Central memory CD8-positive, alpha-beta T cell (primary cell): ENCODE results near the gene NDUFB1.
A peak's percentile ranks its signal among the peaks of the same experiment; 100 is the strongest.

Experiments
- ATAC-seq: fragments of 150-1000 bp; cut with Tn5 transposase; replicated peaks from 2 replicates; pipeline ENCODE4 v1.10.0; 2022; ENCODE audit warnings: mild to moderate bottlenecking, moderate FRiP score, moderate number of reproducible peaks; ENCODE audit not compliant: poor library complexity, severe bottlenecking; ENCODE audit errors: extremely low read depth
- DNase-seq, 2 donors: peaks; one replicate each; pipeline ENCODE4 v3.0.0; 2021; ENCODE audit warnings: low spot score in 2 of 2
- H3K27ac Mint-ChIP-seq: one replicate; pipeline ENCODE4 v1.8.0; 2022; ENCODE audit warnings: low read depth, mild to moderate bottlenecking, moderate library complexity, mixed read lengths
- H3K27me3 Mint-ChIP-seq: one replicate; pipeline ENCODE4 v1.8.0; 2022; ENCODE audit warnings: mixed read lengths
- H3K36me3 Mint-ChIP-seq: one replicate; pipeline ENCODE4 v1.8.0; 2022; ENCODE audit warnings: mild to moderate bottlenecking, moderate library complexity, mixed read lengths; ENCODE audit not compliant: insufficient read depth
- H3K4me1 Mint-ChIP-seq: one replicate; pipeline ENCODE4 v1.8.0; 2022; ENCODE audit warnings: mixed read lengths
- H3K4me3 Mint-ChIP-seq: one replicate; pipeline ENCODE4 v1.8.0; 2022; ENCODE audit warnings: mild to moderate bottlenecking, moderate library complexity, mixed read lengths
- H3K9me3 Mint-ChIP-seq: one replicate; pipeline ENCODE4 v1.8.0; 2022; ENCODE audit warnings: mixed read lengths

The NDUFB1 gene

DNA sequence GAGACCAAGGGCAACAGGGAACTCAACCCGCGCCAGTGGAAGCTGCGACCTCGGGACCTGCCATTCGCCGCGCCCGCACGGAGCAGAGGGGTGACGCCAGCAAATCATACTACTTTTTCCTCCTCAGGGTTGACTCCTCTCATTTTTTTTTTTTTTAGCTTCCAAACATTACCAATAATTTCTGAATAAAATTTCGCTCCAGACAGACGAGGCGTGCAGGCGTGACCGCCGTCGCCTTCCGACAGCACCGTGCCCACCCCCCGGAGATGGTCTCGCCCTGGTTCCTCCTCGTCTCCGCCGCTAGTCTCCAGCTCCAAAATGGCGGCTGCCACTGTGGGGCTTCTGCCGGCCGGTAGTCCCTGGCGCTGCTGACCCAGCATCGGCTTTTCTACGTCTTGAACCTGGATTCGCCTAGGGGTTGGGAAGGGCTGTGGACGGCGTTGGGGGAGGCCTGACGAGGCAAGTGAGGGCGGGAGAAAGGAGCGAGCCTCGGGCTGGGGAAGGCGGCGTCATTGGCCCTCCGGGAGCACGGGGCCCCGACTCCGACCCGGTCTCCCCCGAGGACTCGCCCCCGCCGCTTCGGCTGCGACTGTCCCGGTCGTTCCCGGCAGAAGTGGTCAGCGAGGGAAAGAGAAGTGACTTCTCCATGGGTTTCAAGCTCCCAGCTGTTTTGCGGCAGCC, at the start of gene NDUFB1, which contains the start of gene CPSF2:
Gene NDUFB1, minus strand, starts transcription at position 37 of the 681 bp plus-strand sequence. CDS start 4,069 bp downstream, outside the sequence.
Gene CPSF2, plus strand, starts transcription at position 300 of the 681 bp plus-strand sequence. CDS start 9,016 bp downstream, outside the sequence.
- peaks cover 24% of the 10 kb centered on the region for H3K36me3 Mint-ChIP-seq
- peak; percentile 91 for ATAC-seq

GRCh38 chr14:92164958-92165357, 43.5 kb upstream of the NDUFB1 start:
- no peak for ATAC-seq
- no peak overlapping the region for H3K4me3 Mint-ChIP-seq
- no peak overlapping the region for H3K27ac Mint-ChIP-seq
- H3K36me3 Mint-ChIP-seq: peaks cover 39% of the 10 kb centered on the region
- no peaks in the 10 kb centered on the region for H3K9me3 Mint-ChIP-seq
- DNase-seq: no peak
- no peaks in the 10 kb centered on the region for H3K27me3 Mint-ChIP-seq
- no peaks in the 10 kb centered on the region for H3K4me1 Mint-ChIP-seq

More for the DNA sequence above, at the start of gene NDUFB1, which contains the start of gene CPSF2:
- H3K27me3 Mint-ChIP-seq: no peaks in the 10 kb centered on the region
- peak; percentile 73 to 76 for DNase-seq
- H3K27ac Mint-ChIP-seq: peak within 1 kb of the TSS; percentile 99
- no peaks in the 10 kb centered on the region for H3K9me3 Mint-ChIP-seq
- H3K4me3 Mint-ChIP-seq: peak within 1 kb of the TSS; percentile 96
- peaks cover 34% of the 10 kb centered on the region for H3K4me1 Mint-ChIP-seq

DNA sequence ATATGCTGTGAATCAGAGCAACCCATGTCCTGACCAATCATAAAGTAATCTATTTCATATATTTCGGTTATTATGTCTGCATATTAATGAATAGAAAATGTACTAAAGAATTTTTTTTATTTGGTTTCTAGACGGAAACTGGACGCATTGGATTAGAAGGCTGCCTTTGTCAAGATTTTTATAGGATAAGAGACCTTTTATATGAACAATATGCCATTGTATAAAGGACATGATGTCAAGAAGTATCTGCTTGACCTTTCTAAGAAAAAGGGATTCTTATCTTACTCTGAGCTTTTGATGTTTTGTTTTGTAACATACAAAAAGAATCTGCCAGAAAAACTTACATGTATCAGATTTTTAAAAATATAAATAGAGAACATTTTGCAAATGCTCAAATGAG, 40.0 kb upstream of the NDUFB1 start:
- ATAC-seq: no peak
- Mint-ChIP-seq H3K36me3 (peaks cover 58% of the 10 kb centered on the region), H3K27ac (no peak overlapping the region)

DNA sequence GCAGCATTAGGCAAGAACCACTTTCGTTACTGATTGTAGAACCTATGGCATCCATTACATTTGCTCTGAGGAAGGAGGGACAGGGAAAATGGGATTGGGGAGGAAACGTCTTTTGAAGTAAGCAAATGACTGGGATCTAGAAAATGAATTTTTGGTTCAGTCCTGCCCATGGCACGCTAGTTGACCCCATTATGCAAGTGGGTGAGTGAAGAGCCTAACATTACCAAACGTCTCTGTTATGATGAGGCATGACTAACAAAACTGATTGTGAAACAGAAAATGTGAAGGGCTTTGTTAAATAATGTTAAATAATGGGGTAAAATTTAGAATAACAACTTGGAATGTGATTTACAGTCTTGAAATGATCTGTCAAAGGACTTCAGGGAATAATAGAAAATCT, 39.1 kb upstream of the NDUFB1 start:
- H3K36me3 Mint-ChIP-seq: peaks cover 66% of the 10 kb centered on the region
- H3K4me3 Mint-ChIP-seq: no peak overlapping the region
- no peaks in the 10 kb centered on the region for H3K9me3 Mint-ChIP-seq
- DNase-seq (no peak), ATAC-seq (no peak)
- H3K27ac Mint-ChIP-seq: no peak overlapping the region
- no peaks in the 10 kb centered on the region for H3K27me3 Mint-ChIP-seq
- no peaks in the 10 kb centered on the region for H3K4me1 Mint-ChIP-seq

More for the DNA sequence above, 40.0 kb upstream of the NDUFB1 start:
- no peak for DNase-seq
- Mint-ChIP-seq H3K9me3 (no peaks in the 10 kb centered on the region), H3K4me3 (no peak overlapping the region), H3K4me1 (no peaks in the 10 kb centered on the region), H3K27me3 (no peaks in the 10 kb centered on the region)

DNA sequence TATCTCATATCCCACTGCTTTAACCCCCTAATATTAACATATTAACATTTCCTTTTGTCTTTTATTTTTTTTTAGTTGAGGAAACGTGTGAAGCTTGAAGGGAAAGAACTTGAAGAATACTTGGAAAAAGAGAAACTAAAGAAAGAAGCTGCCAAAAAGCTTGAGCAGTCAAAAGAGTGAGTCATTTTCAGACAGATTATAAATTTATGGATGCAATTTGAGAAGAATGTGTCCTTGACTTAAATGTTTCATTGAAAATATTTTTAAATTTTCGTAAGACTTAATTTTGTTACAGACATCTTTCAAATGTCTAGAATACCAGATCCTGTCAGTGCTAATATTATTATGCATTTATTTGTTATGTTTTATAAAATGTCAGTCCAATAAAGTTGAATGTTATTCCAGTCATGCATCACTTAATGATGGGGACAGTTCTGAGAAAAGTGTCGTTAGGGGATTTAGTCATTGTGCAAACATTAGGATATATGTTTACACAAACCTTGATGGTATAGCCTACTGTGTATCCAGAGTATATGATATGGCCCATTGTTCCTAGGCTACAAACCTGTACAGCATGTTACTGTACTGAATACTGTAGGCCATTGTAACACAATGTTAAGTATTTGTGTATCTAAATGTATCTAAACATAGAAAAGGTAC, 32.9 kb upstream of the NDUFB1 start:
- ATAC-seq: no peak
- Mint-ChIP-seq H3K36me3 (peaks cover 61% of the 10 kb centered on the region), H3K27me3 (no peaks in the 10 kb centered on the region), H3K4me3 (no peak overlapping the region), H3K27ac (peak overlapping the region; percentile 46), H3K4me1 (no peaks in the 10 kb centered on the region), H3K9me3 (no peaks in the 10 kb centered on the region)
- DNase-seq: no peak

- Mint-ChIP-seq H3K27ac (no peak overlapping the region), H3K36me3 (peaks cover 58% of the 10 kb centered on the region), H3K9me3 (no peaks in the 10 kb centered on the region), H3K4me1 (no peaks in the 10 kb centered on the region), H3K4me3 (no peak overlapping the region), H3K27me3 (no peaks in the 10 kb centered on the region)
- DNase-seq: no peak
- ATAC-seq: no peak
Measured at GRCh38 chr14:92153581-92153980, 32.1 kb upstream of the NDUFB1 start.

DNA sequence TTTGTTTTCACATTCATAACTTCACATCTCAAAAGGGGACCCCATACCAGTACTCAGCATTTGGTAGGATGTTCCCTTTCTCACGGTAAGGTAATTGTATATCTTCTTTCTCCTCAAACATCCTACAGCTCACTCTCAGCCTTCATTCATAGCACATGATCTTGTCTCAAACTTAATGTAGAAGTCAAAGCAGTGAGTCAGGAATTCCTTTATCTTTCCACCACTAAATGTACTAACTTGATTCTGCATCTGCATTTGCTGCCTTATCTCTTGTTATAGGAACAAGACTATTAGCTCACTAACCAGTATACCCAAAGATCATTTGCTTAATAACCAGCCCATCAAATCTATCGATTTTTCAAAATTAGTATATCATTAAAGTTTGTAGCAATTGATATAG, 23.2 kb upstream of the NDUFB1 start:
- Mint-ChIP-seq H3K27ac (no peak overlapping the region), H3K4me1 (peaks cover 15% of the 10 kb centered on the region), H3K9me3 (no peaks in the 10 kb centered on the region), H3K36me3 (peaks cover 55% of the 10 kb centered on the region), H3K27me3 (no peaks in the 10 kb centered on the region), H3K4me3 (no peak overlapping the region)
- DNase-seq (no peak), ATAC-seq (no peak)

- no peak for ATAC-seq
- H3K27ac Mint-ChIP-seq: no peak overlapping the region
- no peaks in the 10 kb centered on the region for H3K9me3 Mint-ChIP-seq
- DNase-seq: no peak
- H3K36me3 Mint-ChIP-seq: peaks cover 58% of the 10 kb centered on the region
- peaks cover 15% of the 10 kb centered on the region for H3K4me1 Mint-ChIP-seq
- H3K4me3 Mint-ChIP-seq: no peak overlapping the region
- H3K27me3 Mint-ChIP-seq: no peaks in the 10 kb centered on the region
Measured at GRCh38 chr14:92143962-92144361, 22.5 kb upstream of the NDUFB1 start.

DNA sequence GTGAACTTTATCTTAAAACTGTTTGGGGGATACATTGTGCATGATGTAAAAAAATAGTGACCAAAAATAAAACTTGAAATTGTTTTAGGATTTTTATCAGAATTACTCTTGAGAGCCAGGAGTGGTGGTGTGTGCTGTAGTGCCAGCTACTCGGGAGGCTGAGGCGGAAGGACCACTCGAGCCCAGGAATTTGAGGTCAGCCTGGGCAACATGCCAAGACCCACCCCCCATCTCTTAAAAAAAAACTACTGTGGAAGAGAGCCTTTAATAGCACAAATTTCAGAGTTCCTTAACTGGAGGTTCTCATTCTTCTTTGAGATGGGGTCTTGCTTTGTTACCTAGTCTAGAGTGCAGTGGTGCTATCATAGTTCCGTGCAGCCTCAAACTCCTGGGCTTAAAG, 21.8 kb upstream of the NDUFB1 start:
- Mint-ChIP-seq H3K36me3 (peaks cover 60% of the 10 kb centered on the region), H3K4me3 (no peak overlapping the region), H3K27me3 (no peaks in the 10 kb centered on the region), H3K4me1 (peaks cover 15% of the 10 kb centered on the region), H3K27ac (peak overlapping the region; percentile 52), H3K9me3 (no peaks in the 10 kb centered on the region)
- DNase-seq (no peak), ATAC-seq (no peak)

DNA sequence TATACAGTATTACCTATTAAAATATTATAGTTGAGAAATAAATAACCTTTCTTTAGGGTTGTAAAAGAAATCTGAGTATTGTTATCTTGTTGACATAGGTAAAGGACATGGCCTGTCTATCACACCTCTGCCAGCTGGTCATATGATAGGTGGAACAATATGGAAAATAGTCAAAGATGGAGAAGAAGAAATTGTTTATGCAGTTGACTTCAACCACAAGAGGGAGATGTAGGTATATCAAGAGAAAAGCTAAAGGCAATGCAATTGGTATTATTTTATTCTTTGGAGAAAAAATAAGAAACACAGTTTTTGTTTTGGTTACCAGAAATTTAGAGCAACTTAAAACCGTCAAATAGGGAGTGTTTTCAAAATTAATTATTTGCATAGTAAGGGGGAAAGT, 13.8 kb upstream of the NDUFB1 start:
- H3K9me3 Mint-ChIP-seq: no peaks in the 10 kb centered on the region
- ATAC-seq (no peak), DNase-seq (no peak)
- H3K4me3 Mint-ChIP-seq: no peak overlapping the region
- peaks cover 62% of the 10 kb centered on the region for H3K36me3 Mint-ChIP-seq
- H3K27me3 Mint-ChIP-seq: no peaks in the 10 kb centered on the region
- peak overlapping the region; percentile 23 for H3K27ac Mint-ChIP-seq
- peaks cover 12% of the 10 kb centered on the region for H3K4me1 Mint-ChIP-seq

GRCh38 chr14:92134456-92134855, 12.9 kb upstream of the NDUFB1 start:
- H3K27me3 Mint-ChIP-seq: no peaks in the 10 kb centered on the region
- peaks cover 16% of the 10 kb centered on the region for H3K4me1 Mint-ChIP-seq
- H3K4me3 Mint-ChIP-seq: no peak overlapping the region
- H3K9me3 Mint-ChIP-seq: no peaks in the 10 kb centered on the region
- peaks cover 59% of the 10 kb centered on the region for H3K36me3 Mint-ChIP-seq
- no peak for ATAC-seq
- H3K27ac Mint-ChIP-seq: peak overlapping the region; percentile 23
- no peak for DNase-seq

DNA sequence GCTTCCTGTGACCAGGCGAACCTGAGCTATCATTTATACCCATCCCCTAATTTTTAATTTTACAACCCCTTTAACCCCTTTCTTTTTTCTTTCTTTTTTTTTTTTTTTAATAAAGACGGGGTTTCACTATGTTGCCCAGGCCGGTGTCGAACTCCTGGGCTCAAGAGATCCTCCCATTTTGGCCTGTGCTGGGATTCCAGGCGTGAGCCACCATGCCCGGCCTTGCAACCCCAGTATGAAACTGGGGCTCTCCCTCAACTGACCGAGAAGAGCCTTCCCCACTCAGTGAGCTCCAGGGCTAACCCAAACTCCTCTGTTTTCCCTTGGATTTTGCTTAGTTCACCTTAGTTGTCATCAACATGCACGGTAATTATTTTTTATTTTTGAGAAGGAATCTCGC, 1.3 kb upstream of the NDUFB1 start:
- Mint-ChIP-seq H3K4me1 (peaks cover 44% of the 10 kb centered on the region), H3K4me3 (peak overlapping the region; percentile 96), H3K36me3 (peaks cover 24% of the 10 kb centered on the region), H3K27me3 (no peaks in the 10 kb centered on the region), H3K9me3 (no peaks in the 10 kb centered on the region), H3K27ac (peak overlapping the region; percentile 99)
- ATAC-seq (no peak), DNase-seq (no peak)

DNA sequence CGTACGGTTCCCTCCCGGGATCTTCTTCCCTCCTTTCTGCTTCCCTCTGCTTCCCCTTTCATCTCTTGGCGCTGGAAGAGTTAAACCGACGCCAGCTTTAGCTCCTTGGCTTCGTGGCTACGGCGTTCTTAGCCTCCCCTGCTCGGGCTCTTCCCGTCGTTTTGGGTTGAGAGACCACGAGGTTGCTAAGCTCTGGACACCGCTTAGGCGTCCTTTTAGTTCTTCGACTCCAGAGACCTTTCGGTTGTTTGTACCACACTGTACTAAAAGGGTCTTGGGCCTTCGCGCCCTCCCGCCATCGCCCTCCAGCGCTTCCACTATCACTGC, 808 bp upstream of the NDUFB1 start:
- Mint-ChIP-seq H3K27ac (peak overlapping the region; percentile 99), H3K27me3 (no peaks in the 10 kb centered on the region), H3K4me1 (peaks cover 39% of the 10 kb centered on the region), H3K4me3 (peak overlapping the region; percentile 96), H3K36me3 (peaks cover 25% of the 10 kb centered on the region), H3K9me3 (no peaks in the 10 kb centered on the region)
- DNase-seq (no peak), ATAC-seq (no peak)
